NCI-H510A (cell line): ENCODE results near the gene ADCY3.

Experiments used
- DNase-seq: peaks from one replicate; lab custom pipeline; 2025; lab: John Stamatoyannopoulos, UW

ADCY3 gene

GRCh38 chr2:24874035-24874434, 46.0 kb downstream of the ADCY3 start:
- DNase-seq = no peak

DNA sequence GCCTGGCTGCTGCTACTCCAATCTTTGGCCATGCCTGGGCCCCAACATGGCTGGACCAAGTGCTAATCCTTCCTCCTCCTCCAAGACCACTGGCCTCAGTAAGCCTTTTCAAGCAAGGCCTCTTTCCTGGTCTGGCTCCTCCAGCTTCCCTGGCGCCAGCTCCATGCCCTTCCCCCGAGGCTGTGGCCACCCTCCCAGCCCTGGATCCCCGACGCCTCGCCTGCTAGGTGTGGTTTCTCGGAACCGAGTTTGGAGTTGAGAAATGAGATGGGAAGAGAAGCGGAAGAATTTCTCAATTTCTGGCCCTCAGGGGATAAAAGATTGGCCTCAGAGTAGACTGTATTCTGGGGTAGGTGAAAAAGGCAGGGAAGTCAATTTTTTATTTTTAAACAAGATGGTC, 46.4 kb downstream of the ADCY3 start:
- DNase-seq = no peak

GRCh38 chr2:24872344-24873115, 47.5 kb downstream of the ADCY3 start:
- DNase-seq = no peak

DNA sequence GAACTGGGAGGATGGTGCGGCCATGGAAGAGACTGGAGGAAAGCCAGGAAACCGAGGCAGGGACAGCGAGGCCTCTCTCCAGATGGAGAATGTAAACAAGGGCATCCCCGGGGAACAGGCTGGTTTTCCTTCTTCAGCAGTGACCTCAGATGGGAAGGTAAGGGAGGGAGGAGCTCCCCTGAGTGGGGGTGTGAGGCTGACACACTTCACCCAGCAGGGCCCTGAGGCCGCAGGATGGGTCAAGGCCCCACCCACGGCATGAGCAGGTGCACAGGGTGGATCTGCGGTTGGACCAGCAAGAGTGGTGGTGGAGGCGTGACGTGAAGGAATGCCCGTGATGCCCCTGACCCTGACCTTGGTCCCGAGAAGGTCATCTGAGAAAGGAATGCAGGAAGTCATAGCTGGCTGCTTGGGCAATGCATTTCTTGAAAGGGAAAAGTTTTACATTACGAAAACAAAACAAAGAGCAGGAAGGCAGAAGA, 48.1 kb downstream of the ADCY3 start:
- DNase-seq = no peak

DNA sequence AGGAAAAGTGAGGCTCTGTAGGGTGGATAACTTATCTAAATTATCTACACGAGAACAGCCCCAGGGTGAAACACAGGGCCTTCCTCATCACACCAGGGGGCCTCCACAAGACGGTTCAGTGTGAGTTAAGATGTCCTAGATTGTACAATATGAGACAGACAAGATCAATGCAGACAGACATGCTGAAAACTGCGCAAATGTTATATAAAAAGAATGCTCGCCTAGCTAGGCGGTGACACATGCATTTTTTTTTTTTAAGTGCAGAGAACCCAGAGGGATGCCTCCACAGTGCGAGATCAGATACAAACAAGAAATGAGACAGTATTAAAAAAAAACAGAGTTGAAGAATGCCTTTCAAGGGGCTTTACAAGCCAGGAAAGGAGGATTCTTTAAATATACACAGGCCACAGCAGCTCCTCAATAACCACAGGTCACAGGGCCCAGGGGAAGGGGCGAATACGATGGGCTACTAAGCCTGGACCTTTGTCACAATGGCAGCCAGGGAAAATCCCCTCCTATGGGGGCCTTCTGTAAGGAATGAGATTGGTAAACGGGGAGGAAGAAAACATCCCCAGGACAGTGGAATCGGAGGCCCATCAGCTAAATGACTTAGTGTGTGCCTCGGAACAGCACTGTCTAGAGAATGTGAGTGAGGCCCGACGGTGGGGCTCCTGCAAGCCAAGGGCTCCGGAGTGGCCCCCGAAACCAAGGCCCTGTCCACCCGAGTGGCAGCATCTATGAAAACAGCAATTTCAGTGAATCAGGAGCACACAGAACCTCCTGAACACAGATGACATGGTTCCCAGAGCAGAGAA, 48.9 kb downstream of the ADCY3 start:
- DNase-seq = no peak

GRCh38 chr2:24870440-24870839, 49.6 kb downstream of the ADCY3 start:
- DNase-seq = no peak

GRCh38 chr2:24866946-24867345, 53.1 kb downstream of the ADCY3 start:
- no peak for DNase-seq

- no peak for DNase-seq
Measured at GRCh38 chr2:24863641-24864040, 56.4 kb downstream of the ADCY3 start.

DNA sequence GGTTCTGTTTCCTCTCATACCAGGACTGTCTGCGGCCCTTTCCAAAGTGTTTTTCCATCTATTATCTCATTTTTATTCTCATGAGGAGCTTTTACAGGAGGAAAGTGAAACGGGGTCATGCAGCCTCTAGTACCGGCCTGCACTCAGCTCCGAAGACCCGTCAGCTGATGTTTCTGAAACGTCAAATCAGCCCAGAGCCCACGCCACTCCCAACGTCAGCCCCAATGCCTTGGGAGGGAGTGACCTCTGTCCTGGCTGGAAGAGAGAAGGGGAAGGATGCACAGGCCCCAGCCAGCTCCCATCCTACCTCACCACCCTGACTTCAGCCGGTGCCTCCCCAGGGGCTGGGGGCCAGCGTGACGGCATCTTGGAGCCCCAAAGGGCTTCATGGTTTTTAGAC, 58.5 kb downstream of the ADCY3 start:
- no peak for DNase-seq

DNA sequence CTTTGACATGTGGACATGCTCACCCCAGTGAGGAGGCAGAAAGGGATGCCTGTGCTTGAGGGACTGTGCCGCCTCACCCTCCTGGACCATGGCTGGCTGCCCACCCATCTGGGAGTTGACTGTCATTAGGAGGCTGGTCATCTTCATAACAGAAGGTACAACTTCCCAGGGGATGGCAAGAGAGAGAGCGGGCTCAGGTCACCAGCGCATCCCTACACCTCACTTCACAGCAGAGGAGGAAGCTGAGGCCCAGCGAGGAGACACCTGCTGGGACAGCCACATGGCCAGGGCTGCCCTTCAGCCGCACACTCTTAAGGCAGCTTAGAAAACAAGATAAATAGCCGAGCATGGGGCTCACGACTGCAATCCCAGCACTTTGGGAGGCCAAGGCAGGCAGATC, 59.4 kb downstream of the ADCY3 start:
- DNase-seq = no peak

- no peak for DNase-seq
Measured at GRCh38 chr2:24859968-24860600, 60.0 kb downstream of the ADCY3 start.

GRCh38 chr2:24858996-24859395, 61.0 kb downstream of the ADCY3 start:
- DNase-seq = no peak

GRCh38 chr2:24857746-24858145, 62.3 kb downstream of the ADCY3 start:
- no peak for DNase-seq

- DNase-seq = no peak
Measured at GRCh38 chr2:24856791-24857211, 63.2 kb downstream of the ADCY3 start.

GRCh38 chr2:24855726-24856125, 64.3 kb downstream of the ADCY3 start:
- no peak for DNase-seq

- no peak for DNase-seq
Measured at GRCh38 chr2:24855022-24855622, 64.9 kb downstream of the ADCY3 start.

- DNase-seq = no peak
Measured at GRCh38 chr2:24853996-24854395, 66.0 kb downstream of the ADCY3 start.

DNA sequence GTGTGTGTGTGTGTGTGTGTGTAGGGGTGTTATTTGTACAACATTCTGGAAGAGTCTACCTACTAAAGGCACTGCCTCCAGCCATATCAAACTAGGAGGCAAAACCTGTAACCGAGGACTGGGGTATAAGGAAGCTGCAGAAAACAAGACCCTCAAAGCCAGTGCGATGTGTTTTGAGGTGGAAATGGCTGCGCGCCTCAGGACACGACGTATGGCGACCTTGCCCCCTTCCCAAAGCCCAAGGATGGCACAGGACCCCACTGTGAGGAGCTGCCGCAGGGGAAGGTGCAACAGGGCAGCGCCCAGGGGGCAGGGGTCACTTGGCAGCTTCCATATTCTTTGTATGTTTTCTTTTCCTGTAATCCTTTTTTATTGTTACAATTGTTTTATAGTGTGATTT, 67.0 kb downstream of the ADCY3 start:
- no peak for DNase-seq

DNA sequence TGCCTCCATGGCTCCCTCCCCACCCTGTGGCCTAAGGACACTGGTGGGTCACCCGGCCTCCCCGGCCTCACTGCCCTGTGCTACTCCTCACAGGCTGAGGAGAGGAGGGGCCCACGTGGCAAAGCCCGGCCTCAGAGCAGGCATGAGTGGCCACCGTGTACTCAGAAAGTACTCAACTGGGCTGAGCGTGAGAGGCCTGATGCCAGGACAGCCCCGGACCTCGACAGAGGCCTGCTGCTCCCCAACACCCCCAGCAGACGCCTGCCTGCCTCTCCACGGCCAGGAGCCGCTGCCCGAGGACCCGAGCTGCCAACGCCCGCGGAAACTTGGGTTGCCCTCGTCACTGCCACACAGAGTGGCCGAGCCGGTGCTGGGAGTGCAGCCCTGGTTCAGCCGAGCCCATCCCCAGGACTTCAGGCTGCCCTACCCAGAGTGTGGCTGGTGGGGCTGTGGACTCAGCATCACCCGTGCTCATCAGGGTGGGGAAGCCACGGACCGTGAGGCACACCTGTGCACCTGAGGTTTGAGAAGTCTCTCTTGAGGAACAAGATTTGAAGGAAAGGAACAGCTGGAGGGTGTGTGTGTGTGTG, 67.5 kb downstream of the ADCY3 start:
- no peak for DNase-seq

DNA sequence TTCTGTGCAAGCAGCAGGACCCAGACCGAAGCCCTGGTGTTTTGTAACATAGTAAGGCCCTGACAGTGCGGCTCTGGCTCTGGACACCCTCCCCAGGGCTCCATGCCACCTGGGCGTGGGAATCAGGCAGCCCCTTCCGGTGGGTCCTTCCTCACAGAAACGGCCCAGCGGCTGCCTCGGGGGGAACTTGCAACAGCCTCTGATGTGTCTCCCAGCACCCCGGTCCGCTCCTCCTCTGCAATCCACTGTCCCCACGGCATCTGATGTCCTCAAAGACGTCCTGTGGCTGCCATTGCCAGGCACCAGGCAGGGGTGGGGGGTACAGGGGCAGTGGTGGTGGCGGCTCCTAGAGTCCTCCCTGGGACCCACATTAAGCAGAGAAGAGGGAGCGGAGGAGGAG, 68.0 kb downstream of the ADCY3 start:
- DNase-seq = no peak

- no peak for DNase-seq
Measured at GRCh38 chr2:24850944-24851343, 69.1 kb downstream of the ADCY3 start.

DNA sequence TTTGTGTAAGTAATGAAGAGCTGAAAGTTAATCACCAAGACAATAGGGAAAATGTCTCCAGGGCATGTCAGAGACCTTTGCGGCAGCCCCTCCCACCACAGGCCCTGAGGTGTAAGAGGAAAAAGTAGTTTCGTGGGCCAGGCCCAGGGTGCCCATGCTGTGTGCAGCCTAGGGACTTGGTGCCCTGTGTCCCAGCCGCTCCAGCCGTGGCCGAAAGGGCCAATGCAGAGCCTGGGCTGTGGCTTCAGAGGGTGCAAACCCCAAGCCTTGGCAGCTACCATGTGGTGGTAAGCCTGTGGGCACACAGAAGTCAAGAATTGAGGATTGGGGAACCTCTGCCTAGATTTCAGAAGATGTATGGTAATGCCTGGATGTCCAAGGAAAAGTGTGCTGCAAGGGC, 74.3 kb downstream of the ADCY3 start:
- no peak for DNase-seq
